Ishikawa (cell line): ENCODE measurements around the gene NUMB.

Experiments
- CREB1 ChIP-seq: IDR thresholded peaks from 2 replicates; pipeline ENCODE4 v1.6.1; 2012; ENCODE audit warnings: low read depth
- EGR1 ChIP-seq: IDR thresholded peaks from 2 replicates; pipeline ENCODE4 v1.6.1; 2012
- EP300 ChIP-seq: IDR thresholded peaks from 2 replicates; pipeline ENCODE4 v1.6.1; 2012; ENCODE audit warnings: borderline replicate concordance
- MAX ChIP-seq: IDR thresholded peaks from 2 replicates; pipeline ENCODE4 v1.6.1; 2012
- RAD21 ChIP-seq: IDR thresholded peaks from 2 replicates; pipeline ENCODE4 v1.6.1; 2012; ENCODE audit warnings: low read depth
- USF1 ChIP-seq: IDR thresholded peaks from 2 replicates; pipeline ENCODE4 v1.6.1; 2012
- YY1 ChIP-seq: IDR thresholded peaks from 2 replicates; pipeline ENCODE4 v1.6.1; 2012; ENCODE audit warnings: low read depth

GRCh38 chr14:73372529-73372928, 85.8 kb downstream of the NUMB start:
- no peak for TF ChIP-seq YY1
- no peak for TF ChIP-seq RAD21
- no peak for TF ChIP-seq EP300
- no peak for TF ChIP-seq MAX
- TF ChIP-seq USF1: no peak
- no peak for TF ChIP-seq CREB1
- TF ChIP-seq EGR1: no peak
